ENCODE data around the gene ZCCHC4.

The ZCCHC4 gene

DNA sequence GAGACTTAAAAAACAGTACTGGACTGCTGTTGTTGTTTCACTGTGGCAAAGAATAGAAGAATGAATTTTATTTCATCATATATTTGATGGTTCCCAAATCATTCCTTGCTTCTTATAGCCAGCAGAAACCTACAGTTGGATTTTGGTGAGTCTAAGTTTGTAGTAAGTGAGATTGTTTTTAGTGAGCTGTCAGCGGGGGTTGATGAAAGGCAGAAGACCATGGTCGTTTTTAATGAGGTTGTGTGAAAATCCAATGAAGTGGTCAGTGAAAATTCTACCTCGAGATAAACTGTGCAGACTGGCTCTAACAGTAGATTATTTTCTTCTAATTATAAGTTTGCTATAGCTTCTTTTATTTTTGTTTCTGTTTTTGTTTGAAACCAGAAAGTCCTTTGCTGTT lies 100.7 kb downstream of the ZCCHC4 start (continued):
- TF ChIP-seq HOXC10 (CRISPR knock-in tag; IDR thresholded peaks at IDR 0.05), result no peak
- no peak for TF ChIP-seq OVOL3 (tag by site-specific recombination; IDR thresholded peaks at IDR 0.05)
- no peak for TF ChIP-seq GFI1B (tag by site-specific recombination; IDR thresholded peaks at IDR 0.05)
- no peak for TF ChIP-seq HOXA7 (CRISPR knock-in tag; IDR thresholded peaks at IDR 0.05; ENCODE audit: borderline replicate concordance)
- no peak for TF ChIP-seq ZNF670 (tag by site-specific recombination; IDR thresholded peaks at IDR 0.05; ENCODE audit: low read depth)

- H3K4me1 ChIP-seq (ENCODE audit: control insufficient read depth, insufficient read depth, low read length), result no peaks in the 10 kb centered on the region
- CTCF ChIA-PET, result no interaction called here
- no peak for TF ChIP-seq ZNF660 (tag by site-specific recombination; IDR thresholded peaks at IDR 0.05)
- TF ChIP-seq REPIN1 (tag by site-specific recombination; IDR thresholded peaks at IDR 0.05; ENCODE audit: low read depth), result no peak
- no peak for TF ChIP-seq ZNF529 (tag by site-specific recombination; IDR thresholded peaks at IDR 0.05; ENCODE audit: insufficient replicate concordance)
- TF ChIP-seq ZNF776 (tag by site-specific recombination; IDR thresholded peaks at IDR 0.05; ENCODE audit: borderline replicate concordance), result no peak
- TF ChIP-seq ZNF398 (tag by site-specific recombination; IDR thresholded peaks at IDR 0.05), result no peak
- TF ChIP-seq ZNF140 (tag by site-specific recombination; IDR thresholded peaks at IDR 0.05), result no peak
- TF ChIP-seq ZNF138 (tag by site-specific recombination; IDR thresholded peaks at IDR 0.05; ENCODE audit: borderline replicate concordance), result no peak
- TF ChIP-seq ZNF2 (tag by site-specific recombination; IDR thresholded peaks at IDR 0.05), result no peak
- no peak for TF ChIP-seq SETDB1 (IDR thresholded peaks at IDR 0.05; ENCODE audit: insufficient read length, low read length)
- no peak for TF ChIP-seq SP2 (tag by site-specific recombination; IDR thresholded peaks at IDR 0.05)
- TF ChIP-seq ZNF426 (tag by site-specific recombination; IDR thresholded peaks at IDR 0.05), result no peak
- TF ChIP-seq PBX3 (CRISPR knock-in tag; IDR thresholded peaks at IDR 0.05), result no peak
- TF ChIP-seq ZBTB17 (tag by site-specific recombination; IDR thresholded peaks at IDR 0.05), result no peak
- no peak for TF ChIP-seq ZNF18 (tag by site-specific recombination; IDR thresholded peaks at IDR 0.05)
- TF ChIP-seq ZNF654 (tag by site-specific recombination; IDR thresholded peaks at IDR 0.05; ENCODE audit: low read depth), result no peak
- no peak for TF ChIP-seq INSM2 (tag by site-specific recombination; IDR thresholded peaks at IDR 0.05)
- TF ChIP-seq TRIM28 (IDR thresholded peaks at IDR 0.05; ENCODE audit: borderline replicate concordance, low read length), result no peak
- no peak overlapping the region for H3K4me3 ChIP-seq (ENCODE audit: low read depth, low read length)
- peaks cover 3 to 64% of the 10 kb centered on the region in 2 experiments; a peak in 2 of 3 replicates for H3K36me3 ChIP-seq (ENCODE audit: control insufficient read depth in 2 of 2, insufficient read depth in 1 of 2, low read length in 2 of 2)
- POLR2A ChIA-PET, result no interaction called here
- H3K9me3 ChIP-seq (ENCODE audit: control insufficient read depth, insufficient read depth, low read depth, low read length), result no peaks in the 10 kb centered on the region
- H3K27ac ChIP-seq (ENCODE audit: extremely low read depth, low read depth, low read length), result no peak overlapping the region
These were observed 104.4 kb downstream of the ZCCHC4 start for GRCh38 chr4:25417014-25417413.
